ENCODE data around the gene CHURC1.

DNA sequence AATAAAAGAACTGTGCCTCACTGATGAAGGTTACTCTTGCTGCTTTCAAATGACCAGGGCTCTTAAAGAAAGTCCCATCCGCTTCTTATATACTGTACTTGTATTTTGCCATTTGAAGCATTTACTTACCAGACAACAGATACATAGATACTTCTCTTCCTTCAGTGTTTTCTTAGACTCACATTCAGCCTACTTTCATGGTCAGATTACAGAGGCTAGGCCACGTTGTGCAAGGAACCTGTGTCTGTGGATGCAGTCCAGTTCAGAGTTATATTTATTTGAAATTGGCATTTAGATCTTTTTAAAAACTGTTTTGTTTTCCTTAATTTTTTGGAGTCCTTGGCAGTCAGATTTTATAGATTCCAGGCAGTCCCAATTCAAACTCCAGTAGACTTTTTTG is 6.2 kb downstream of the CHURC1 start:
- TF ChIP-seq, protein P1, sequence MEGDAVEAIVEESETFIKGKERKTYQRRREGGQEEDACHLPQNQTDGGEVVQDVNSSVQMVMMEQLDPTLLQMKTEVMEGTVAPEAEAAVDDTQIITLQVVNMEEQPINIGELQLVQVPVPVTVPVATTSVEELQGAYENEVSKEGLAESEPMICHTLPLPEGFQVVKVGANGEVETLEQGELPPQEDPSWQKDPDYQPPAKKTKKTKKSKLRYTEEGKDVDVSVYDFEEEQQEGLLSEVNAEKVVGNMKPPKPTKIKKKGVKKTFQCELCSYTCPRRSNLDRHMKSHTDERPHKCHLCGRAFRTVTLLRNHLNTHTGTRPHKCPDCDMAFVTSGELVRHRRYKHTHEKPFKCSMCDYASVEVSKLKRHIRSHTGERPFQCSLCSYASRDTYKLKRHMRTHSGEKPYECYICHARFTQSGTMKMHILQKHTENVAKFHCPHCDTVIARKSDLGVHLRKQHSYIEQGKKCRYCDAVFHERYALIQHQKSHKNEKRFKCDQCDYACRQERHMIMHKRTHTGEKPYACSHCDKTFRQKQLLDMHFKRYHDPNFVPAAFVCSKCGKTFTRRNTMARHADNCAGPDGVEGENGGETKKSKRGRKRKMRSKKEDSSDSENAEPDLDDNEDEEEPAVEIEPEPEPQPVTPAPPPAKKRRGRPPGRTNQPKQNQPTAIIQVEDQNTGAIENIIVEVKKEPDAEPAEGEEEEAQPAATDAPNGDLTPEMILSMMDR (IDR thresholded peaks at IDR 0.05): no peak
- TF ChIP-seq POLR2A (IDR thresholded peaks at IDR 0.05): no peak
